ENCODE measurements around the gene SMARCC1. TPM values are rescaled to one million over a fixed set of nuclear protein-coding genes. Genes with fewer than 3 reads are reported as not detected.

The SMARCC1 gene
- total RNA-seq, 1 donor from 2014 or later, result 146 TPM

- Histone ChIP-seq H3K9ac (ENCODE audit: low read length) (no peak overlapping the region), H3K36me3 (ENCODE audit: insufficient read depth, low read length) (peaks cover 39% of the 10 kb centered on the region), H3K4me2 (ENCODE audit: low read length) (no peak overlapping the region), H3K27me3 (ENCODE audit: insufficient read depth, low read length) (no peaks in the 10 kb centered on the region), H3K4me1 (ENCODE audit: insufficient read depth, low read length) (no peaks in the 10 kb centered on the region), H3K9me3 (ENCODE audit: insufficient read depth, low read depth, low read length) (no peaks in the 10 kb centered on the region), H3K79me2 (ENCODE audit: insufficient read depth, low read length) (peaks cover 15% of the 10 kb centered on the region), H3K4me3 (ENCODE audit: insufficient read depth, low read depth, low read length) (no peak overlapping the region), H2AFZ (ENCODE audit: low read depth, low read length) (no peak overlapping the region), H3K27ac (ENCODE audit: low read depth, low read length) (no peak overlapping the region), H4K20me1 (ENCODE audit: insufficient read depth, low read length) (peaks cover 13% of the 10 kb centered on the region)
- Mint-ChIP-seq H3K36me3 (ENCODE audit: low read depth, unreplicated experiment) (peaks cover 14% of the 10 kb centered on the region), H3K9me3 (ENCODE audit: unreplicated experiment) (peaks cover 2% of the 10 kb centered on the region), H3K27ac (ENCODE audit: unreplicated experiment) (no peak overlapping the region), H3K4me3 (ENCODE audit: unreplicated experiment) (no peak overlapping the region), H3K27me3 (ENCODE audit: low read depth, unreplicated experiment) (no peaks in the 10 kb centered on the region), H3K4me1 (ENCODE audit: low read depth, unreplicated experiment) (peaks cover 12% of the 10 kb centered on the region)
- TF ChIP-seq CTCF (IDR thresholded peaks at IDR 0.05; ENCODE audit: insufficient read depth, low read depth, low read length), result no peak
- DNase-seq (ENCODE audit: low read depth) (no peak), FAIRE-seq (no peak)
These were observed 146.2 kb downstream of the SMARCC1 start for GRCh38 chr3:47635536-47635935.

- peaks cover 18% of the 10 kb centered on the region for H3K36me3 Mint-ChIP-seq (ENCODE audit: low read depth, unreplicated experiment)
- H3K79me2 ChIP-seq (ENCODE audit: insufficient read depth, low read length), result peaks cover 11% of the 10 kb centered on the region
- H3K27me3 Mint-ChIP-seq (ENCODE audit: low read depth, unreplicated experiment), result no peaks in the 10 kb centered on the region
- no peak overlapping the region for H3K4me3 Mint-ChIP-seq (ENCODE audit: unreplicated experiment)
- TF ChIP-seq CTCF (IDR thresholded peaks at IDR 0.05; ENCODE audit: insufficient read depth, low read depth, low read length) (no peak), EZH2 (IDR thresholded peaks at IDR 0.05; ENCODE audit: insufficient read depth, low read length) (no peak)
- H4K20me1 ChIP-seq (ENCODE audit: insufficient read depth, low read length), result peaks cover 12% of the 10 kb centered on the region
- H2AFZ ChIP-seq (ENCODE audit: low read depth, low read length), result no peak overlapping the region
- no peak overlapping the region for H3K9ac ChIP-seq (ENCODE audit: low read length)
- no peak overlapping the region for H3K27ac ChIP-seq (ENCODE audit: low read depth, low read length)
- H3K27me3 ChIP-seq (ENCODE audit: insufficient read depth, low read length), result no peaks in the 10 kb centered on the region
- no peak for DNase-seq (ENCODE audit: low read depth)
- H3K27ac Mint-ChIP-seq (ENCODE audit: unreplicated experiment), result no peak overlapping the region
- H3K9me3 Mint-ChIP-seq (ENCODE audit: unreplicated experiment), result peaks cover 2% of the 10 kb centered on the region
- H3K9me3 ChIP-seq (ENCODE audit: insufficient read depth, low read depth, low read length), result no peaks in the 10 kb centered on the region
- H3K4me3 ChIP-seq (ENCODE audit: insufficient read depth, low read depth, low read length), result no peak overlapping the region
- FAIRE-seq, result no peak
- H3K4me2 ChIP-seq (ENCODE audit: low read length), result no peak overlapping the region
- peaks cover 12% of the 10 kb centered on the region for H3K4me1 Mint-ChIP-seq (ENCODE audit: low read depth, unreplicated experiment)
- H3K36me3 ChIP-seq (ENCODE audit: insufficient read depth, low read length), result peaks cover 43% of the 10 kb centered on the region
- H3K4me1 ChIP-seq (ENCODE audit: insufficient read depth, low read length), result no peaks in the 10 kb centered on the region
These were observed 146.7 kb downstream of the SMARCC1 start for GRCh38 chr3:47634996-47635395.

- no peak for FAIRE-seq
- H3K27ac Mint-ChIP-seq (ENCODE audit: unreplicated experiment), result no peak overlapping the region
These were observed 150.9 kb downstream of the SMARCC1 start for GRCh38 chr3:47630810-47631209.

More at GRCh38 chr3:47630810-47631209, 150.9 kb downstream of the SMARCC1 start:
- H3K36me3 ChIP-seq (ENCODE audit: insufficient read depth, low read length), result peaks cover 50% of the 10 kb centered on the region
- Mint-ChIP-seq H3K4me1 (ENCODE audit: low read depth, unreplicated experiment) (peaks cover 17% of the 10 kb centered on the region), H3K27me3 (ENCODE audit: low read depth, unreplicated experiment) (no peaks in the 10 kb centered on the region), H3K36me3 (ENCODE audit: low read depth, unreplicated experiment) (peaks cover 25% of the 10 kb centered on the region), H3K9me3 (ENCODE audit: unreplicated experiment) (no peaks in the 10 kb centered on the region), H3K4me3 (ENCODE audit: unreplicated experiment) (peak overlapping the region; percentile 58)
- H4K20me1 ChIP-seq (ENCODE audit: insufficient read depth, low read length), result peaks cover 11% of the 10 kb centered on the region
- H3K4me1 ChIP-seq (ENCODE audit: insufficient read depth, low read length), result no peaks in the 10 kb centered on the region
- no peak for TF ChIP-seq EZH2 (IDR thresholded peaks at IDR 0.05; ENCODE audit: insufficient read depth, low read length)
- H2AFZ ChIP-seq (ENCODE audit: low read depth, low read length), result no peak overlapping the region
- H3K79me2 ChIP-seq (ENCODE audit: insufficient read depth, low read length), result peaks cover 5% of the 10 kb centered on the region
- no peak for DNase-seq (ENCODE audit: low read depth)
- H3K4me2 ChIP-seq (ENCODE audit: low read length), result no peak overlapping the region
- no peak overlapping the region for H3K9ac ChIP-seq (ENCODE audit: low read length)
- no peaks in the 10 kb centered on the region for H3K9me3 ChIP-seq (ENCODE audit: insufficient read depth, low read depth, low read length)
- no peak overlapping the region for H3K4me3 ChIP-seq (ENCODE audit: insufficient read depth, low read depth, low read length)
- no peaks in the 10 kb centered on the region for H3K27me3 ChIP-seq (ENCODE audit: insufficient read depth, low read length)
- no peak overlapping the region for H3K27ac ChIP-seq (ENCODE audit: low read depth, low read length)
